Activated CD4-positive, alpha-beta T cell treated with anti-CD3 and anti-CD28 coated beads, Interleukin-2, amount 50 U/mL, for 4 hours (primary cell): ENCODE results near the gene SEC23B.

Experiments
- DNase-seq, 2 experiments: peaks; one replicate each; pipeline ENCODE4 v3.0.0-alpha.2; 2020

The SEC23B gene

DNA sequence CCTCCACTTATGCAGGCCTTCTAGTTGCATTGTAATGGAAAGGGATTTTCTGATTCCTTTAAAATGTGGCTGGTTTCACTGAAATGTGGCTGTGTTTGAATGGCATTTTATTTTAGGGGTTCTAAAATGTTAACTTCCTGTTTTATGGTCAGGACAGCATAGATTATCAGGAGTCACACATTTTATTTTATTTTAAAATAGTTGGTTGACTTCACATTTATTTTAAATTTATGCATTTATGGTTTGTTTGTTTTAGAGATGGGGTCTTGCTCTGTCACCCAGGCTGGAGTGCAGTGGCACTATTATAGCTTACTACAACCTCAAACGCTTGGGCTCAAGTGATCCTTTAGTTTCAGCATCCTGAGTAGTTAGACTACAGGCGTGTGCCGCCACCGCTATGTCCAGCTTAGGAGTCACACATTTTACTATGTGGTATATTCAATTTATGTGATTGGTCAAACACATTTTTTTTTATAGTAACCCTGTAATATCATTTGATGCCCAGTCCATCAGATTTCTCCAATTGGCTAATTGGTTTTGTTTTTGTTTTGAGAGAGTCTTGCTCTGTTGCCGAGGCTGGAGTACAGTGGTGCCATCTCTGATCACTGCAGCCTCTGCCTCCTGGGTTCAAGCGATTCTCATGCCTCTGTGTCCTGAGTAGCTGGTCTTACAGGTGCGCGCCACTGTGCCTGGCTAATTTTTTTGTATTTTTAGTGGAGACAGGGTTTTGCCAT lies 82.4 kb downstream of the SEC23B start:
- no peak for DNase-seq

- DNase-seq = no peak
Observed at GRCh38 chr20:18596270-18596669, 88.5 kb downstream of the SEC23B start.

DNA sequence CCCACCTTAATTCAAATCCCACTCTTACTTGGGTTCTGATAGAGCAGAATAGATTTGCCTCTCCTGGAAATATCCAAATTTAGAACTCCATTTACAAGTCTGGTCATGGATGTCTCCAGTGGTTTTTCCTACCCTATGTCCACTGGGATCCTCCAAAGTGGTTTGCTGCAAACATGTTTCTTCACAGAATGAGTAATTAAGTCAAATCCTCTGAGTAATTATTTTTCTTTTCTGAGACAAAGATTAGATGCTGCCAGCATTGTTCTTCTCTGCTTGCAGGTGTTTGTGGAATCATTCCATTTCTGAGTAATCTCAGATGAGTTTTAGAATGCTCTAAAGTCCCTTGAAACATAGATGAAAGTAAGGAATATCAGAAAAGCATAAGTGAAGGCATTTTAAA lies 102.0 kb downstream of the SEC23B start:
- DNase-seq = no peak
